ENCODE results near the gene MARK2.

The MARK2 gene

GRCh38 chr11:63931045-63931444, 92.1 kb downstream of the MARK2 start:
- Mint-ChIP-seq H3K27me3 (ENCODE audit: low read depth) (peaks cover 6% of the 10 kb centered on the region), H3K27ac (peak overlapping the region; percentile 58 to 88 (median 85)), H3K4me3 (peak overlapping the region in 2 of 3 experiments; percentile 13 to 14), H3K4me1 (peaks cover 16% of the 10 kb centered on the region), H3K9me3 (no peaks in the 10 kb centered on the region), H3K36me3 (ENCODE audit: low read depth) (no peaks in the 10 kb centered on the region)
- no peak for TF ChIP-seq CTCF (IDR thresholded peaks at IDR 0.05; ENCODE audit: unreplicated experiment in 3 of 3)

- no peak for TF ChIP-seq CTCF (IDR thresholded peaks at IDR 0.05; ENCODE audit: unreplicated experiment in 3 of 3)
- no peak overlapping the region for H3K4me3 Mint-ChIP-seq
- peaks cover 6% of the 10 kb centered on the region for H3K27me3 Mint-ChIP-seq (ENCODE audit: low read depth)
- no peaks in the 10 kb centered on the region for H3K9me3 Mint-ChIP-seq
- H3K27ac Mint-ChIP-seq: no peak overlapping the region
- H3K36me3 Mint-ChIP-seq (ENCODE audit: low read depth): no peaks in the 10 kb centered on the region
- peaks cover 16% of the 10 kb centered on the region for H3K4me1 Mint-ChIP-seq
Measured at GRCh38 chr11:63931876-63932275, 93.0 kb downstream of the MARK2 start.

- H3K4me3 Mint-ChIP-seq: peak overlapping the region in 1 of 3 experiments; percentile 9
- H3K27ac Mint-ChIP-seq: no peak overlapping the region
- H3K36me3 Mint-ChIP-seq (ENCODE audit: low read depth): no peaks in the 10 kb centered on the region
- TF ChIP-seq CTCF (IDR thresholded peaks at IDR 0.05; ENCODE audit: unreplicated experiment in 3 of 3): no peak
- peaks cover 6% of the 10 kb centered on the region for H3K27me3 Mint-ChIP-seq (ENCODE audit: low read depth)
- no peaks in the 10 kb centered on the region for H3K9me3 Mint-ChIP-seq
- peaks cover 21% of the 10 kb centered on the region for H3K4me1 Mint-ChIP-seq
Measured at GRCh38 chr11:63933459-63933858, 94.5 kb downstream of the MARK2 start.

GRCh38 chr11:63937713-63938478, 99.0 kb downstream of the MARK2 start:
- no peaks in the 10 kb centered on the region for H3K9me3 Mint-ChIP-seq
- H3K4me3 Mint-ChIP-seq: peak overlapping the region; percentile 86 to 95 (median 91)
- H3K36me3 Mint-ChIP-seq (ENCODE audit: low read depth): no peaks in the 10 kb centered on the region
- H3K27ac Mint-ChIP-seq: peak overlapping the region; percentile 69 to 90 (median 78)
- peaks cover 29% of the 10 kb centered on the region for H3K4me1 Mint-ChIP-seq
- no peaks in the 10 kb centered on the region for H3K27me3 Mint-ChIP-seq (ENCODE audit: low read depth)
- TF ChIP-seq CTCF (IDR thresholded peaks at IDR 0.05; ENCODE audit: unreplicated experiment in 3 of 3): no peak

- Mint-ChIP-seq H3K27me3 (ENCODE audit: low read depth) (no peaks in the 10 kb centered on the region), H3K4me3 (peak within 1 kb of the TSS; percentile 86 to 95 (median 91)), H3K9me3 (no peaks in the 10 kb centered on the region), H3K27ac (peak within 1 kb of the TSS; percentile 69 to 90 (median 79)), H3K36me3 (ENCODE audit: low read depth) (no peaks in the 10 kb centered on the region), H3K4me1 (peaks cover 30% of the 10 kb centered on the region)
- no peak for TF ChIP-seq CTCF (IDR thresholded peaks at IDR 0.05; ENCODE audit: unreplicated experiment in 3 of 3)
Measured at GRCh38 chr11:63938479-63939396, 99.8 kb downstream of the MARK2 start, which contains the start of gene NAA40. Gene NAA40 (plus strand): TSS chr11:63939002. CDS start chr11:63939097, 95 bp downstream.

All from nephron (organoid).